ENCODE data around the gene ASPM. TPM values are rescaled to one million over a fixed set of nuclear protein-coding genes. Genes with fewer than 3 reads are reported as not detected.

ASPM gene
- polyA plus RNA-seq, 1 of the 3 experiments (the other 2 are of a cell fraction): 3.0 TPM

- 94% methylated on average over 1 of the region's 1 CpG for WGBS (ENCODE audit: low lambda C conversion rate)
- H3K36me3 ChIP-seq (replicated peaks in 1 of 2; ENCODE audit: control insufficient read depth in 1 of 2, insufficient read depth in 2 of 2, low read length in 1 of 2): peaks cover 83 to 84% of the 10 kb centered on the region in 2 experiments
- CTCF ChIA-PET: interaction anchor here (1.2 to 7.2 kb wide), 2 partner anchors 12 to 172 kb away, joined by 3 to 99 read pairs; no protein-coding TSS in a partner anchor
Observed at GRCh38 chr1:197184190-197184589, 37.7 kb upstream of the ASPM start.

GRCh38 chr1:197183195-197183748 lies 36.8 kb upstream of the ASPM start:
- Histone ChIP-seq H3K27ac (ENCODE audit: low read depth in 2 of 2, low read length in 1 of 2) (no peak overlapping the region), H4K20me1 (ENCODE audit: insufficient read depth) (no peaks in the 10 kb centered on the region), H3K4me2 (no peak overlapping the region), H3K4me3 (ENCODE audit: low read depth in 2 of 2, low read length in 1 of 2) (no peak overlapping the region), H3F3A (replicated peaks; ENCODE audit: insufficient read depth) (no peaks in the 10 kb centered on the region), H3K27me3 (ENCODE audit: insufficient read depth) (no peaks in the 10 kb centered on the region), H3K9me3 (0 out of 2 replicates have a peak, but pooled peaks cover 6% of the 10 kb centered on the region), H2AFZ (ENCODE audit: low read depth) (no peak overlapping the region), H3K9me2 (no peaks in the 10 kb centered on the region), H3K36me3 (replicated peaks in 1 of 2; ENCODE audit: control insufficient read depth in 1 of 2, insufficient read depth in 2 of 2, low read length in 1 of 2) (peaks cover 83 to 84% of the 10 kb centered on the region in 2 experiments), H3K79me2 (ENCODE audit: insufficient read depth) (peaks cover 26% of the 10 kb centered on the region; the same call in 1 of the 2 replicates), H3K4me1 (ENCODE audit: control insufficient read depth in 1 of 2, insufficient read depth in 2 of 2, low read depth in 1 of 2, low read length in 1 of 2) (no peaks in the 10 kb centered on the region; a peak in 1 of 4 replicates), H3K9ac (no peak overlapping the region)
- ChIA-PET POLR2A (no interaction called here), CTCF (interaction anchor here (7.2 kb wide), 1 partner anchor 173 kb away, joined by 99 read pairs; no protein-coding TSS in a partner anchor)
- no peak for DNase-seq
- 95% methylated on average over 5 of the region's 5 CpGs for WGBS (ENCODE audit: low lambda C conversion rate)
- TF ChIP-seq USF1 (IDR thresholded peaks at IDR 0.05; ENCODE audit: borderline replicate concordance, low read depth) (no peak), REST (IDR thresholded peaks at IDR 0.05; ENCODE audit: low read depth, low read length) (no peak), YY1 (IDR thresholded peaks at IDR 0.05; ENCODE audit: low read depth) (no peak), MEF2A (IDR thresholded peaks at IDR 0.05; ENCODE audit: borderline replicate concordance, low read depth) (no peak), GABPA (IDR thresholded peaks at IDR 0.05; ENCODE audit: low read depth) (no peak), RAD21 (IDR thresholded peaks at IDR 0.05; ENCODE audit: low read length) (no peak), FOXM1 (IDR thresholded peaks at IDR 0.05; ENCODE audit: low read depth) (no peak), NRF1 (IDR thresholded peaks at IDR 0.05; ENCODE audit: low read depth, low read length) (no peak), ELF1 (IDR thresholded peaks at IDR 0.05) (no peak), RCOR1 (IDR thresholded peaks at IDR 0.05; ENCODE audit: low read length) (no peak), FOSL2 (IDR thresholded peaks at IDR 0.05; ENCODE audit: borderline replicate concordance, low read depth) (no peak), MXI1 (IDR thresholded peaks at IDR 0.05; ENCODE audit: low read depth, low read length) (no peak), TAF1 (IDR thresholded peaks at IDR 0.05; ENCODE audit: borderline replicate concordance, low read depth, low read length) (no peak), USF2 (IDR thresholded peaks at IDR 0.05; ENCODE audit: borderline replicate concordance, low read depth, low read length) (no peak), CHD2 (IDR thresholded peaks at IDR 0.05; ENCODE audit: low read length, partially characterized antibody) (no peak), MAX (IDR thresholded peaks at IDR 0.05; ENCODE audit: low read depth) (no peak), JUND (IDR thresholded peaks at IDR 0.05) (no peak), NFIC (IDR thresholded peaks at IDR 0.05; ENCODE audit: borderline replicate concordance) (no peak)

More at GRCh38 chr1:197184190-197184589, 37.7 kb upstream of the ASPM start:
- Histone ChIP-seq H3K27ac (ENCODE audit: low read depth in 2 of 2, low read length in 1 of 2) (no peak overlapping the region), H3F3A (replicated peaks; ENCODE audit: insufficient read depth) (no peaks in the 10 kb centered on the region), H3K4me3 (ENCODE audit: low read depth in 2 of 2, low read length in 1 of 2) (no peak overlapping the region), H3K4me2 (no peak overlapping the region), H3K27me3 (ENCODE audit: insufficient read depth) (no peaks in the 10 kb centered on the region), H3K79me2 (ENCODE audit: insufficient read depth) (peaks cover 26% of the 10 kb centered on the region; the same call in 1 of the 2 replicates), H3K9me3 (0 out of 2 replicates have a peak, but pooled peaks cover 6% of the 10 kb centered on the region), H2AFZ (ENCODE audit: low read depth) (no peak overlapping the region), H4K20me1 (ENCODE audit: insufficient read depth) (no peaks in the 10 kb centered on the region), H3K9me2 (no peaks in the 10 kb centered on the region), H3K4me1 (ENCODE audit: control insufficient read depth in 1 of 2, insufficient read depth in 2 of 2, low read depth in 1 of 2, low read length in 1 of 2) (no peaks in the 10 kb centered on the region; a peak in 1 of 4 replicates), H3K9ac (no peak overlapping the region)
- POLR2A ChIA-PET: no interaction called here
- DNase-seq: no peak
- no peak for TF ChIP-seq IRF3 (IDR thresholded peaks at IDR 0.05; ENCODE audit: low read depth, low read length)
- no peak for TF ChIP-seq RCOR1 (IDR thresholded peaks at IDR 0.05; ENCODE audit: low read length)
- TF ChIP-seq TCF12 (IDR thresholded peaks at IDR 0.05): no peak
- no peak for TF ChIP-seq TAF1 (IDR thresholded peaks at IDR 0.05; ENCODE audit: borderline replicate concordance, low read depth, low read length)
- TF ChIP-seq MEF2A (IDR thresholded peaks at IDR 0.05; ENCODE audit: borderline replicate concordance, low read depth): no peak
